B cell (primary cell): ENCODE data around the gene NEO1.

Source experiments
- CTCF ChIP-seq: fragments of 200-600 bp; IDR thresholded peaks from one replicate; pipeline ENCODE4 v1.8.0; 2022; ENCODE audit warnings: antibody characterized with exemption, mild to moderate bottlenecking
- EZH2 ChIP-seq: IDR thresholded peaks from 2 replicates; pipeline ENCODE4 v1.6.1; 2012; ENCODE audit warnings: borderline replicate concordance, low read depth, mild to moderate bottlenecking, moderate library complexity, low read length; ENCODE audit not compliant: insufficient read depth, poor library complexity, severe bottlenecking

- TF ChIP-seq EZH2 (no peak), CTCF (no peak)
Measured at GRCh38 chr15:73028831-73029451, 23.3 kb upstream of the NEO1 start.
